Measurements from ENCODE around the gene MAML1.
"Not testable (repeated sequence)": the region's sequence is repeated elsewhere in the genome, so short reads cannot be mapped to it uniquely, and the experiment has no call there.

Gene MAML1, protein sequence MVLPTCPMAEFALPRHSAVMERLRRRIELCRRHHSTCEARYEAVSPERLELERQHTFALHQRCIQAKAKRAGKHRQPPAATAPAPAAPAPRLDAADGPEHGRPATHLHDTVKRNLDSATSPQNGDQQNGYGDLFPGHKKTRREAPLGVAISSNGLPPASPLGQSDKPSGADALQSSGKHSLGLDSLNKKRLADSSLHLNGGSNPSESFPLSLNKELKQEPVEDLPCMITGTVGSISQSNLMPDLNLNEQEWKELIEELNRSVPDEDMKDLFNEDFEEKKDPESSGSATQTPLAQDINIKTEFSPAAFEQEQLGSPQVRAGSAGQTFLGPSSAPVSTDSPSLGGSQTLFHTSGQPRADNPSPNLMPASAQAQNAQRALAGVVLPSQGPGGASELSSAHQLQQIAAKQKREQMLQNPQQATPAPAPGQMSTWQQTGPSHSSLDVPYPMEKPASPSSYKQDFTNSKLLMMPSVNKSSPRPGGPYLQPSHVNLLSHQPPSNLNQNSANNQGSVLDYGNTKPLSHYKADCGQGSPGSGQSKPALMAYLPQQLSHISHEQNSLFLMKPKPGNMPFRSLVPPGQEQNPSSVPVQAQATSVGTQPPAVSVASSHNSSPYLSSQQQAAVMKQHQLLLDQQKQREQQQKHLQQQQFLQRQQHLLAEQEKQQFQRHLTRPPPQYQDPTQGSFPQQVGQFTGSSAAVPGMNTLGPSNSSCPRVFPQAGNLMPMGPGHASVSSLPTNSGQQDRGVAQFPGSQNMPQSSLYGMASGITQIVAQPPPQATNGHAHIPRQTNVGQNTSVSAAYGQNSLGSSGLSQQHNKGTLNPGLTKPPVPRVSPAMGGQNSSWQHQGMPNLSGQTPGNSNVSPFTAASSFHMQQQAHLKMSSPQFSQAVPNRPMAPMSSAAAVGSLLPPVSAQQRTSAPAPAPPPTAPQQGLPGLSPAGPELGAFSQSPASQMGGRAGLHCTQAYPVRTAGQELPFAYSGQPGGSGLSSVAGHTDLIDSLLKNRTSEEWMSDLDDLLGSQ

DNA sequence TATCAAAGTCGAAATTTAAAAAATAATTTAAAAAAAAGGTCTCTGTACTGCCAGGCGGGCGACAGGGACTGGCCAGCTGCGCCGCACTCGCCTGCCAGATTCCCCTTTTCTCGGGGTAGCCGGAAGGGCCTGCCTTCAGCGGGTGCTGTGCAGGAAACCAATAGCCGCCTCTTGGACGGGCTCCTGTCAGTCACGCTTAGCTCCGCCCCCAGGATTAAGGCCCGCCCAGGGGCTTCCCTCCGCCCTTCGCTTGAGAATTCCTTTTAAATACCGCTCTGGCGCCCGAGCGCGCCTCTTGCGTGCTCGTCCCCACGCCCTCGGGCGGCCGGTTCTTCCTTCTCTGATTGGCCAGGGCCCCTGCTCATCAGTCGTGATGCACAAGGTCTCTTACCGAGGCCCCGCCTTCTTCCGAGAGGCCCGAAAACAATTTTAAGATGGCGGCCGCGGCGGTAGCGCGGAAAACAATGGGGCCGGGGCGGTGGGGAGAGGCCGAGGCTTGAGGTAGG is at the start of gene MAML1:
Gene MAML1 (plus strand): TSS at position 411 of the 506 bp plus-strand sequence. CDS start 291 bp downstream, outside the sequence.
- Mint-ChIP-seq H3K36me3 (peaks cover 10% of the 10 kb centered on the region), H3K9me3 (ENCODE audit: low read depth) (no peaks in the 10 kb centered on the region), H3K27ac (peak within 1 kb of the TSS; percentile 96)

DNA sequence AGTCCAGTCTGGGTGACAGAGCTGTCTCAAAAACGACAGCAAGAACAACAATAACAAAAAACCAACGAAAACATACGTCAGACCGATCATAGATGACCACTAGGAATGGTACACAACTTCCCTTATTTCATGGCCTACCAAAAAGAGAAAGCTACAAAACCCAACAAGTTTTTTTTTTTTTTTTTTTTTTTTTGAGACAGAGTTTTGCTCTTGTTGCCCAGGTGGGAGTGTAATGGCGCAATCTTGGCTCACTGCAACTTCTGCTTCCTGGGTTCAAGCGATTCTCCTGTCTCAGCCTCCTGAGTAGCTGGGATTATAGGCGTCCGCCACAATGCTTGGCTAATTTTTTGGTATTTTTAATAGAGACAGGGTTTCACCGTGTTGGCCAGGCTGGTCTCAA is 43.4 kb upstream of the MAML1 start:
- H3K27me3 Mint-ChIP-seq; H3K9me3 Mint-ChIP-seq (ENCODE audit: low read depth); H3K4me3 Mint-ChIP-seq; H3K36me3 Mint-ChIP-seq; H3K4me1 Mint-ChIP-seq (ENCODE audit: low read depth); H3K27ac Mint-ChIP-seq: not testable (repeated sequence)

More for the DNA sequence above, at the start of gene MAML1:
- Mint-ChIP-seq H3K27me3 (no peaks in the 10 kb centered on the region), H3K4me3 (peak within 1 kb of the TSS; percentile 95), H3K4me1 (ENCODE audit: low read depth) (peaks cover 45% of the 10 kb centered on the region)

DNA sequence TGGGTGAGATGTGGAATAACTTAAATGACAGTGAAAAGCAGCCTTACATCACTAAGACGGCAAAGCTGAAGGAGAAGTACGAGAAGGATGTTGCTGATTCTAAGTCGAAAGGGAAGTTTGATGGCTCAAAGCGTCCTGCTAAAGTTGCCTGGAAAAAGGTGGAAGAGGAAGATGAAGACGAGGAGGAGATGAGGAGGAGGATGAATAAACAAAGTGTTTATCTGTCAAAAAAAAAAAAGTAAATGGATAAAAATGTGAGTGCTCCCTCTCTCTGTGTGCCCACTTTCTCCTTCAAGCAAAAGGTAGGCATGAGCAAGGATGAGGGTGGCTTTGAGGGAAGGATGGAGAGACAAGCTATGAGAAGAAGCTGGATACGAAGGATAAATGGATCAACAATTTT is 38.1 kb upstream of the MAML1 start:
- H3K27ac Mint-ChIP-seq = no peak overlapping the region
- H3K4me1 Mint-ChIP-seq (ENCODE audit: low read depth) = peaks cover 16% of the 10 kb centered on the region
- no peaks in the 10 kb centered on the region for H3K9me3 Mint-ChIP-seq (ENCODE audit: low read depth)
- no peaks in the 10 kb centered on the region for H3K27me3 Mint-ChIP-seq
- H3K36me3 Mint-ChIP-seq = peaks cover 5% of the 10 kb centered on the region
- H3K4me3 Mint-ChIP-seq = no peak overlapping the region

DNA sequence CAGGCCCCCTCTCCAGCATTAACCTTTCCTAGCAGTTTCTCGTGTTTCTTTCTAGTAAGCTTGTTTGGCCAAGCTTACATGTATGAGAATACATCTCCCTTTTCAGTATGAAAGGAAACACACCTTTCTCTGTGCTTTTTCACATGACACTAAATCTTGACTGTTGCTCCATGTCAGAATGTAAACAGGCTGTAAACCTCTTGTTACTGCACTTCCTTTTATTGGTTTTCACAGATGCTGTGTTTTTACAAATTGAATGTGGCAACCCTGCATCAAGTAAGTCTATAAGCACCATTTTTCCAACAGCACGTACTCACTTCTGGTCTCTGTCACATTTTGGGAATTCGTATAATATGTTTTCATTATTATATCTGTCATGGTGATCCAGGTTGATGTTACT is 36.0 kb upstream of the MAML1 start:
- Mint-ChIP-seq H3K4me1 (ENCODE audit: low read depth) (peaks cover 28% of the 10 kb centered on the region), H3K36me3 (peaks cover 10% of the 10 kb centered on the region), H3K4me3 (peak overlapping the region; percentile 95), H3K27ac (peak overlapping the region; percentile 100), H3K27me3 (no peaks in the 10 kb centered on the region), H3K9me3 (ENCODE audit: low read depth) (no peaks in the 10 kb centered on the region)

DNA sequence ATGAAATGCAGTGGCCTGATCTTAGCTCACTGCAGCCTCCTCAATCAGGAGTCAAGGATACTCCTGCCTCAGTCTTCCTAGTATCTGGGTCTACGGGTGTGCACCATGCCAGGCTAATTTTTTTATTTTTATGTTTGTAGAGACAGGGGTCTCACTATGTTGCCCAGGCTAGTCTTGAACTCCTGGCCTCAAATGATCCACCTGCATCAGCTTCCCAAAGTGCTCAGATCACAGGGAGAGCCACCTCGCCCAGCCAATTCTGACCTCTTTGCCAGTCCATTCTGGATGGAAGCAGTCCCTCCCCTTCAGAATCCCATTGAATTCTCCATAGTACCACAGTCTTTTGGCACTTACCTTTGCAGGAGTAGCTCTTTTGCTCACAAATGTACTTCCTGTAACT is 35.5 kb upstream of the MAML1 start:
- Mint-ChIP-seq H3K4me3 (peak overlapping the region; percentile 95), H3K36me3 (peaks cover 10% of the 10 kb centered on the region), H3K9me3 (ENCODE audit: low read depth) (no peaks in the 10 kb centered on the region), H3K27ac (peak overlapping the region; percentile 100), H3K4me1 (ENCODE audit: low read depth) (peaks cover 30% of the 10 kb centered on the region), H3K27me3 (no peaks in the 10 kb centered on the region)

DNA sequence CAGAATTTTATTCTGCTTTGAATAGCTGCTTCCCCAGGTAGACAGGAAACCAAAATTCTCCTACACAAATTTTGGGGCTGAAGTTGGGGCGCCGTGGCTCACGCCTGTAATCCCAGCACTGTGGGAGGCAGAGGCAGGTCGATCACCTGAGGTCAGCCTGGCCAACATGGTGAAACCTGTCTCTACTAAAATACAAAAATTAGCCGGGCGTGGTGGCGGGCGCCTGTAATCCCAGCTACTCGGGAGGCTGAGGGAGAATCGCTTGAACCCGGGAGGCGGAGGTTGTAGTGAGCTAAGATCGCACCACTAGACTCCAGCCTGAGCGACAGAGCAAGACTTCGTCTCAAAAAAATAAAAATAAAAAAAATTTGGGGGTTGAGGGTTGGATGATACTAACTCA is 35.1 kb upstream of the MAML1 start:
- H3K9me3 Mint-ChIP-seq (ENCODE audit: low read depth); H3K27me3 Mint-ChIP-seq: not testable (repeated sequence)
- Mint-ChIP-seq H3K36me3 (peaks cover 13% of the 10 kb centered on the region), H3K4me1 (ENCODE audit: low read depth) (peaks cover 34% of the 10 kb centered on the region), H3K4me3 (peak overlapping the region; percentile 95), H3K27ac (peak overlapping the region; percentile 100)

DNA sequence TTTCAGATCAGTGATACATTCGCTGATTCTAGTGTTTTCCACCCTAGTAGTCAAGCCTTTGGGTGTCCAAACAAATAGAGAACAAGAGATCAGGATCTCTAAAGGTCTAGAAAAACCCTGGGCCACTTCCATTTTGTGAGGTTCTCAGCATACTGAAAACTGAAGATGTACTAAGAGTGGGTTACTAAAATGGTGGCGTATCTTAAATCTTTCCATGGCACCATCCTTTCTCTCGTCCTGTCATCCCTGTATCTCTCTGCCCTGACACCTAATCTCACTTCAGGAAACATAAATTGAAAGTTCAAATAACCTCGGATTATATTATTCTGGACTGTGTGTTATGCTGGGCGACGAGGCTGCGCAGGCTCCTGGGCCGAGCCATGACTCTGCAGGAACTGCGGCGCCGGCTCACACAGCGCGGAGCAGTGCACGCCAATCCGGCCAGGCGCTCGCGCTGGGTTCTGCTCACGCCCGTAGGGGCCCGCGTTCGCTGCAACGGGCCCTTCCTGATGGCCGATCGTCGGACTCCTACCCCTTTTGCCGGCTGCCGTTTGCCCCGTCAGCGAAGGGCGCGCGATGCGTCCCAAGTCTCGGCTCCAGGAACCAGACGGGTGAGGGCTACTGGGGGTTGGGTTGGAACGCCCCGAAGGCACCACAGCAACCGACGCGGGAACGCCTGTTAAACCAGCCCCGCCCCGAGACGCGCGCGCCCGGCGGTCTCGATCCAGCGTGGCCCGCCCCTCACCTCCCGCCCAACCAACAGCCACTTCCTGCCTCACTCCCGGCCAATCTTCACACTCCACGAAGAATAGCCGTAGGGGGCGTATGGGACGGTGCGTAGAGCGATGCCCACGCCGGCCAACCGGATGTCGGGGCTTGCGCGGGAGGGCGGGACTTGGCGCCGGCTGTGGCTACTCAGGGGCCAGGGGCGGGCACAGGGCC is 34.4 kb upstream of the MAML1 start:
- Mint-ChIP-seq H3K27me3 (no peaks in the 10 kb centered on the region), H3K36me3 (peaks cover 14% of the 10 kb centered on the region), H3K4me1 (ENCODE audit: low read depth) (peaks cover 37% of the 10 kb centered on the region), H3K9me3 (ENCODE audit: low read depth) (no peaks in the 10 kb centered on the region), H3K4me3 (peak overlapping the region; percentile 95), H3K27ac (peak overlapping the region; percentile 100)

DNA sequence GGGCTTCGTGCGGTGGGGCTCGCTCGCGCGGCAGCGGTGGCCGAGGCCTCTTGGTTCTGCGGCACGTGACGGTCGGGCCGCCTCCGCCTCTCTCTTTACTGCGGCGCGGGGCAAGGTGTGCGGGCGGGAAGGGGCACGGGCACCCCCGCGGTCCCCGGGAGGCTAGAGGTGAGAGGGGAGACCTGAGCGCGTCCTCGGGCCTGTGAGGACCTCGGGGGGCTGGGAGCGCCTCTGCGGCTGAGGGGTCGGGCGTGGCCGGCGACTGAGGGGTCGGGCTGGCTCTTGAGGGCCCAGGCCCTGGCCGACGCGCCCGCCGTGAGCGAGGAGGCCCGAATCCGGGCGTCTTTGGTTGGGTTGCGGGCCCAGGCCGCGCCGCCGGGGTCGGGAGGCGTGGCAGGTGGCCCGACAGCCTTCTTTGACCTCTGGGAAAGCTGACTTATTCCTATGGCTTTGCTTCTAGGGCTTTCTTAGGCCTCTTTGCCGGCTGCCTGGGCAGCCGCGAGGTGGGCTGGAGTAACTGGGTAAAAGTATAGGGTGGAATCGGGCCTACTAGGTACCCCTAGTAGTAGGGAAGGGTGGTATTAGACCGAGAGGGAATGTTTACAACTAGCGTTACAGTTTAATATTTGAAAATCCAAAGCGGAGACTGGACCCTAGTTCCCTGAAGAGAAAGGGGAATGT is 33.5 kb upstream of the MAML1 start, which contains the start of gene CANX:
Gene CANX (plus strand): TSS at position 33 of the 681 bp plus-strand sequence. CDS start 6,715 bp downstream, outside the sequence.
- H3K4me1 Mint-ChIP-seq (ENCODE audit: low read depth) = peaks cover 45% of the 10 kb centered on the region

DNA sequence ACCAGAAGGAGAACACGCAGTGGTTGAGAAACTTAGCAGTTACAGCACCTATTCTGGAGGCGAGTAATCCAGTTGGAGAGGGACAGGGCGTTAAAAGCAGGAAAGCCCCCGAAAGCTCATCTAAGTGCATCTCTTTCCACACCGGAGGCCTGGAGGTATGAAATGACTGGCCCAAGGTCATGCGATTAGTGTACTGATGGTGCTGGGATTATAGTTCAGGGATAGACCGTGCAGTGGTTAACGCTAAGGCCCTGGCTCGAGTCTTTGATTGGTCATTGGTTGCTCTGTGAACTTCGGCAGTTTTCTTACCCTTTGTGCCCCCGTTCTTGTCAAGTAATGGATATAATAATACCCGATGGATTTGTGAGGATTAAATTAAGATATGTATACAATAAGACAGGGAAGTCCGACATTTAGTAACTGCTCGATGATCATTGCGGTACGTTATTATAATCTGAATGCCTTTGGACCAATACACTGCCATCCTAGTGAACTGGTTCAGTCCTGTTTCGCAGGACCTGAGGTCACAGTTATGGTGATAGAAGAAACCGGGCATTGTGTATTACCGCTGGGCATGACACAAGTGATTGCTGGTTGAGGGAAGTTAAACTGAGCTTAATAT is 32.9 kb upstream of the MAML1 start:
- Mint-ChIP-seq H3K27ac (peak overlapping the region; percentile 98), H3K36me3 (peaks cover 14% of the 10 kb centered on the region), H3K27me3 (no peaks in the 10 kb centered on the region), H3K9me3 (ENCODE audit: low read depth) (no peaks in the 10 kb centered on the region), H3K4me3 (peak overlapping the region; percentile 95), H3K4me1 (ENCODE audit: low read depth) (peaks cover 45% of the 10 kb centered on the region)

More for the DNA sequence above, 33.5 kb upstream of the MAML1 start, which contains the start of gene CANX:
- Mint-ChIP-seq H3K36me3 (peaks cover 19% of the 10 kb centered on the region), H3K9me3 (ENCODE audit: low read depth) (no peaks in the 10 kb centered on the region), H3K4me3 (peak within 1 kb of the TSS; percentile 95), H3K27me3 (no peaks in the 10 kb centered on the region), H3K27ac (peak within 1 kb of the TSS; percentile 100)

DNA sequence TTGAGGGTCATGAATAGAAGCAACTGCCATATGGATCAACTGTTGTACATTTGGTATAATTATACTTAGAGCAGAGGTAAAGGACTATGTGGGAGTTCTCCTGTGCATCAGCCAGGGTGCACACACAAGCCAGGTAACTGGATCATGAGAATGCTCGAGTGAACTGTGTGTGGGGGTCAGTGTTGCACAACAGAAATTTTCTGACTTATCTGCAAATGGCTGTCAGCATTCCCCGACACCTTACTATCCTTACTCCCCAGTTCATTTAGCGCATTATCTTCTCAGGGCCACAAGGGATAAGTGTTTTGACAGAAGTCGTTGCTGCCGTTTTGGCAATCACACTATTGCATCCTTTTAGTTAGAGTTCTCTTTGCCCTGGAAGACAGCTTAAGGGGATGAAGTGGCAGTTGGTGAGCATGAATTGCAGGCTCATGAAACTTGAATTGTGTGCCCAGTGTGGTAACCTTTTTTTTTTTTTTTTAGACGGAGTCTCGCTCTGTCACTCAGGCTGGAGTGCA is 32.2 kb upstream of the MAML1 start:
- Mint-ChIP-seq H3K27me3 (no peaks in the 10 kb centered on the region), H3K4me3 (peak overlapping the region; percentile 95), H3K9me3 (ENCODE audit: low read depth) (no peaks in the 10 kb centered on the region), H3K27ac (peak overlapping the region; percentile 98), H3K36me3 (peaks cover 15% of the 10 kb centered on the region), H3K4me1 (ENCODE audit: low read depth) (peaks cover 49% of the 10 kb centered on the region)

DNA sequence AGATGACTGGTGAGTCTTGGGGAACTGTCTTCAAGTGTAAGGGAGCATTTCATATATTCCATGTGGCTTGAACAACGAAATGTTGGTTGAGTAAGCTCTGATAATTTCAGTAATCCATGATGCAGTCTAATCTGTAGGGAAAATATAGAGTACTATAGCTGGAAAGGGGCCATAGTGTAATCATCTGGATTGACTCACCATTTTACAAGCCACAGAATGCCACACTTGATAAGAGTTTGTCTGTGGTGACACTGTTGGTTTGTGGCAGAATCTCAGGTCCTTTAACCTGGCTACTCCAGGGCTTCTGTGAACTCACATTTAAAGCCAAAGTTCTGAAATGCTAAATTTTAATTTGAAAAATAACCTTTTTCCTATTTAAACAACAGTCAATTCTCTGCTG is 16.3 kb upstream of the MAML1 start:
- no peak overlapping the region for H3K27ac Mint-ChIP-seq

DNA sequence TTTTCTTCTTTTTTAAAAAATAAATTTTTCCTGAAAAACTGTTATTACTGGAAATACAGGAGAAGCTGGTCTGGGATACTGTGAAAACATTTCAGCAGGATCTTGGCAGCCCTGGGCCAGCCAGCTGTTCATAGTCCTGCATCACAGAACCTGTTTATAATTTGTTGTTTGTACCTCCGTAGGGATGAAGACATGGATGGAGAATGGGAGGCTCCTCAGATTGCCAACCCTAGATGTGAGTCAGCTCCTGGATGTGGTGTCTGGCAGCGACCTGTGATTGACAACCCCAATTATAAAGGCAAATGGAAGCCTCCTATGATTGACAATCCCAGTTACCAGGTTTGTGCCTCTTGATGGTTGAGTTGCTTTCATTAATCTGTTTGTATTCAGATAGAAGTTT is 12.4 kb upstream of the MAML1 start:
- Mint-ChIP-seq H3K27ac (no peak overlapping the region), H3K9me3 (ENCODE audit: low read depth) (no peaks in the 10 kb centered on the region), H3K4me1 (ENCODE audit: low read depth) (peaks cover 16% of the 10 kb centered on the region), H3K4me3 (no peak overlapping the region), H3K36me3 (peaks cover 7% of the 10 kb centered on the region), H3K27me3 (no peaks in the 10 kb centered on the region)

More for the DNA sequence above, 16.3 kb upstream of the MAML1 start:
- Mint-ChIP-seq H3K36me3 (peaks cover 2% of the 10 kb centered on the region), H3K27me3 (no peaks in the 10 kb centered on the region), H3K4me3 (no peak overlapping the region), H3K9me3 (ENCODE audit: low read depth) (no peaks in the 10 kb centered on the region), H3K4me1 (ENCODE audit: low read depth) (peaks cover 12% of the 10 kb centered on the region)

DNA sequence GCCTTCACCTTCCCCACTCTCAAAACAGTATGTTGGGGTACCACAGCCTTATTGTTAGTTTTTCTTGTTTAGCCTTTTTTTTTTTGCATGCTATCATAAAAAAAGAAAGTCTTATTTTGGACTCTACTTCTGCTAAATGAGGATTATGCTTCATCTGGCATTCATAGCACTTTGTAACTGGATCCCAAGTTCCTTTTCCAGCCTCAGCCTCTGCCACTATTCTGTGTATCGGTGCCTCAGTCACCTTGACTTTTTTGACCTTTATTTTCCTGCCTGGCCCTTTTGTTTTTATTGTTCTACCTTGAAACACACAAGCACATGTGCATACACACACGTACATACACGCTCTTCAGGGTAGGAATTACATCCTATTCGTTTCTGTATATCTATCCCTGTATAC is 8.5 kb upstream of the MAML1 start:
- H3K27me3 Mint-ChIP-seq = no peaks in the 10 kb centered on the region
- peaks cover 10% of the 10 kb centered on the region for H3K36me3 Mint-ChIP-seq
- peak overlapping the region; percentile 64 for H3K27ac Mint-ChIP-seq
- H3K4me1 Mint-ChIP-seq (ENCODE audit: low read depth) = peaks cover 6% of the 10 kb centered on the region
- H3K4me3 Mint-ChIP-seq = no peak overlapping the region
- H3K9me3 Mint-ChIP-seq (ENCODE audit: low read depth) = no peaks in the 10 kb centered on the region
